Renal cortex interstitium (tissue), 15 donors: ENCODE data around the gene OR2AT4. TPM values are rescaled to one million over a fixed set of nuclear protein-coding genes. Genes with fewer than 3 reads are reported as not detected.

ENCODE experiments used
- DNase-seq, 11 donors: peaks; one replicate each; pipeline ENCODE4 v3.0.0-alpha.2; 2013; ENCODE audit warnings: low read depth in 9 of 11, low spot score in 4 of 11; ENCODE audit errors: extremely low read depth in 1 of 11
- long read RNA-seq, 16 experiments: transcript quantifications; one replicate each; lab custom pipeline, GENCODE V29; 2026
- polyA plus RNA-seq, 3 donors: library from polyadenylated mRNA; unstranded; fragments of 120-200 nt; gene quantifications; one replicate each; pipeline ENCODE4 v1.2.1, GENCODE V29; 2013; ENCODE audit not compliant: insufficient read length in 3 of 3

The OR2AT4 gene
- under 1 TPM; 0.03 to 0.05 (median 0.03) TPM for polyA plus RNA-seq
- long read RNA-seq, donor 1: 0 reads
- long read RNA-seq, donor 2: 0 reads
- long read RNA-seq, donor 3: 0 reads
- long read RNA-seq, donor 4: 0 reads
- long read RNA-seq, donor 5: 0 reads
- long read RNA-seq, donor 6: 0 reads
- long read RNA-seq, donor 7: 0 reads
- long read RNA-seq, donor 8: 0 reads
- long read RNA-seq, donor 9, partial matches to known transcripts: 0 of 2 reads
- long read RNA-seq, donor 9, other reads (novel, unspliced or antisense): 0 of 2 reads
- long read RNA-seq, donor 10: 0 reads
- long read RNA-seq, donor 11: 0 reads
- long read RNA-seq, donor 12: 0 reads
- long read RNA-seq, donor 13: 0 reads
- long read RNA-seq, donor 14: 0 reads
- long read RNA-seq, donor 15: 0 reads
- long read RNA-seq, donor 16: 0 reads

DNA sequence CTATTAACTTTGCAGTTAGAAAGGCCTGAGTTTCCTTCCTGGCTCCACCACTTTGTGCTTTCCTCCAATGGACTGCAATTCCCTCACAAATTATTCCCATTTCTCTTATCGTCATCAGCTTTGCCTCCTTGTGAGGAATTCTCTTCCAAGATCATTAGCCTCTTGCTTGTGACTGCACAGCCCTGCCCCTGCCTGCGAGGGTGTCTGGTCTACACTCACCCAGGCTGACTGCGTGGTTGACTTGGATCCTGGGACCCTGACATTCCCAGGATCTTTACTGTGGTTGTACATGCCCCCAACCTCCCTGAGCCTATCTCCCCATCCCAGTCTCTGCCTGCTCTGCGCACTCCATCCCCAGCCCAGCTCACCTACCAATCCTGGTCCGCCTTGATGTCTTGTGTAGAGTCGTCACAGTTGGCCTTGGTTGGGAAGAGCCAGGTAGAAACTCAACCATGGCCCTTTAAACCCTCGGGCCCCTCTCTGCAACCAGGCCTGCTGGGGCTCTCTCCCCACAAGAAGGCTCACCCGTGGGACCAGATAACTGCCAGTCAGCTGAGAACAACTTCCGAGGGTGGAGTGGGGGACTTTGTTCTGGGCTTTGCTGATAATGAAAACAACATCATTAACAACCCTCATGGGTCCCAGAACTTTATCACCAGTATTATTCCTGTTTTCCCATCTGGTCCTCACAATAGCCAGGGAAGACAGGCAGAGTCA lies at the start of gene OR2AT4:
Gene OR2AT4 (minus strand): TSS at position 421 of the 717 bp plus-strand sequence.
- DNase-seq: no peak

DNA sequence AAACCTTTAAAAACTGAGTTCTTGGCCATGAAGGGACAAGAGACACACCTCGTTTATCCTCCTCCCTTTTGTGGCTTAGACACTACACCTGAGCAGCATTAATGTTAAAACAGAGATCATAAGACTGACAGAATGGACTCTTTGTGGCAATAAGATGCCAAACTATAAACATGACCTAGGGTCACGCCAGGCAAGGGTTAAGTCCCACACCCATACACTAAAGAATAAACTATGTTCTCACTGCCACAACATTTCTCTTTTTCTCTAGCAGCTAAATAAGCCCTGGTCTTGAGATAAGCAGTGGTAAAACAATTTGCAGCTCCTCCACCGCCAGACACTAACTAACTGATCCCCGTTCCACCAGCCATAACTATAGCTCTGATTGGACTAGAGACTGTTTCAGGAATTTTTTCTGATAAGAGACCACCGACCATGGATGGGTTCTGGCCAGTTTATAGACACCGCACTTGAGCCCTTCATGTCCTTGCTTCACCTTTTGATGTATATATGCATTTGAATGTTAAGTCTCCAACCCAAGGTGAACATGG lies 49.4 kb upstream of the OR2AT4 start:
- no peak for DNase-seq

DNA sequence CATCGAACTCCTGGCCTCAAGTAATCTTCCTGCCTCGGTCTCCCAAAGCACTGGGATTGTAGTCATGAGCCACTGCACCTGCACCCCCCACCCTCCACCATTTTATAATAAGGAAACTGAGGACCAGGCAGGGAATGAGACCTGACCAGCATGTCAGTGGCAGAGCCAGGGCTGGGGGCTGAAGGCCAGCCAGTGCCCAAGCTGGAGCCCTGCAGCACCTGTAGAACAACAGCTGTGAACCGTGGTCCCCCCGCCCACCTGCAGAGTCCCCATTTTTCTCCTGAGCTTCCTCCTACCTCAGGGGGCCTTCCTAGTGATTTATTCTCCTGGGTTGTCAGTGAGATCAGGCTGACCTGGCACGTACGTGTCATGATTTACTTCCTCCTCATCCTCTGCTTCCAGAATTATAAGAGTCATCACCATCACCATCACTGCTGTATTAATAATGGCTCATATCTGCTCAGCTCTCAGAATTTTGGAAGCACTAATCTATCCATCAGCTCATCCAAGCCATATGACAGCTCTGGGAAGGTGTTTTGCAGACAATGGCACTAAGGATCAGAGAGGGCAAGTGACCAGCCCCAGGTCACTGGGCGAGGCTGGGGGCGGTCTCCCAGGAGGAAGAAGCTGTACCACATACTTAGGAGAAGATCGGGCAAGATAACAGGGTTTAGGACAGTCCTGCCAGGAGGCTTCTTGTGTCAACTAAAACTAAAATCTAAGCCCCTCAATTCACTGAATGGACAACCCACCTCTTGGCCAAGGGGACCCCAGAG lies 48.7 kb upstream of the OR2AT4 start:
- DNase-seq: no peak

DNA sequence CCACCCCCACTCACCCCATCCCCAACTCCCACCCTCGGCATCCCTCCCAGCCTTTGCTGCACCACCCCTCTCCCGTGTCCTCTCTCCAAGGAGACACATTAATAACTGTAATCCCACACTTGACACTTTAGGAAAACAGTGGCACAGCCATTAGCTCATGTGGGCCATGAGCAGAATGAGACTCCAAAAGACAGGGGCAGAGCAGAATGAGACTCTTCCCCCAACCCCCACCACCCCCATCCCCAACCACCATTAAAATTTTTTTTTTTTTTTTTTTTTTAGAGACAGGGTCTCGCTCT lies 48.0 kb upstream of the OR2AT4 start:
- DNase-seq: no peak

DNA sequence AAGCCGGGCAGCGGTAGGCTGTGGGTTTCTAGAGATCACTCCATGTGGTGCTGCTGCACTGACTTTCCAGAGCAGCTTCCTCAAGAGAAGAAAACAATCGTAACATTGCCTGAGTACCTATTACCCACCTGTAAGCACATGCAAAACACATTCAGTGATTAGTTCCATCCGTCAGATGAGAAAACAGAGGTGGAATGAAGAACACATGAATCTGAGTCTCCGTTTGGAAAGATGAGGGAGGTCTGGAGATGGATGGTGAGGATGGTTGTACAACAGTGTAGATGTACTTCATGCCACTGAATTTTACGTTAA lies 46.7 kb upstream of the OR2AT4 start:
- no peak for DNase-seq

DNA sequence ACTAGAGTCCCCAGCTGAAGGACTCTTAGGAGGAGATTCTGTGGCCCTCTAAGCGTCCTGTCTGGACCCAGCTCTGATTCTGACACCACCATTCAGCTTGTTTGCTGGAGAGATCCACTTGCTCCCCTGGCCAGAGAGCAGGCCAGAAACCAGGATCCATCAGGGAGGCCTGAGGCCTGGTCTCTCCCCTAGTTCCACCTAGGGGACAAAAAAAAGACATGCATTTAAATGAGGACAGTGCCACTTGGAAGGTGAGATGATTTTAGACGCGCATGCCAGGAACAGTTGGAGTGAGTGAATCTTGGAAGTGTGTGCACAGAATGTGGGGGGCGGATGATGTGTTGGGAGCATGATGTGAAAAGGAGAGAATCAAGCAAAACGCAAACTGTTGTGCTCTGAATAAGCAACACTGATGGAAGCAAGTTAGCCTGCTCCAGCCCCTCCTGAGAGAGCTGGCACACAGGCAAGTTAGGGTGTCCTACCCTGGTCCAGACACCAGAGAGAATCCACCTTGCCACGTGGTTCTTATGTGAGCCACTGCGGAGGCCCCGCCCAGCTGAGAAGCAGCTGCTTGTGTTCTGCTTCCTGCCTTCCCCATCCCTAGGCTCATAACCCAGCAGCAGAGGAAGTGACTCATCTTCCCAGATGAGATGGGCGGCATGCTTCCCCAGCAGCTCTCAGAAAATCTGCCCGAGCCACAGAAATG lies 46.2 kb upstream of the OR2AT4 start:
- peak in 1 of 11 donors; percentile 25 for DNase-seq

DNA sequence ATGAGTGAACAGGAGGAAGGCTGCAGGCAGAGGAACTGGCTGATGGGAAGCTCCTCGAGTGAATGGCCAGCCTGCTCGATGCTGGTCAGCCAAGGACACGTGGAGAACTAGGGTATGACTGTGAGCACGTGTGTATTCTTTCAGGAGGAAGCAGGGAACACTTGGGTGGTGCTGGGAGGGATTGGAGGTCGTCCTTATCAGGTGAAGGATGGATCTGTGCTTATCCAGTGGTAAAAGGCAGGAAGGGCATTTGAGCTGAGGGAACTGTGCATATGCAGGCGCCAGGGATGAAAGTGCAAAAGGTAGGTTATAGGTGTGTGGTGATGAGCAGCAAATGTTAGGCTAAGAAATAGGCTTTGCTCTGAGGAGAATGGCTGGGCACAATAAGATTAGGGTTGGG lies 44.5 kb upstream of the OR2AT4 start:
- no peak for DNase-seq

DNA sequence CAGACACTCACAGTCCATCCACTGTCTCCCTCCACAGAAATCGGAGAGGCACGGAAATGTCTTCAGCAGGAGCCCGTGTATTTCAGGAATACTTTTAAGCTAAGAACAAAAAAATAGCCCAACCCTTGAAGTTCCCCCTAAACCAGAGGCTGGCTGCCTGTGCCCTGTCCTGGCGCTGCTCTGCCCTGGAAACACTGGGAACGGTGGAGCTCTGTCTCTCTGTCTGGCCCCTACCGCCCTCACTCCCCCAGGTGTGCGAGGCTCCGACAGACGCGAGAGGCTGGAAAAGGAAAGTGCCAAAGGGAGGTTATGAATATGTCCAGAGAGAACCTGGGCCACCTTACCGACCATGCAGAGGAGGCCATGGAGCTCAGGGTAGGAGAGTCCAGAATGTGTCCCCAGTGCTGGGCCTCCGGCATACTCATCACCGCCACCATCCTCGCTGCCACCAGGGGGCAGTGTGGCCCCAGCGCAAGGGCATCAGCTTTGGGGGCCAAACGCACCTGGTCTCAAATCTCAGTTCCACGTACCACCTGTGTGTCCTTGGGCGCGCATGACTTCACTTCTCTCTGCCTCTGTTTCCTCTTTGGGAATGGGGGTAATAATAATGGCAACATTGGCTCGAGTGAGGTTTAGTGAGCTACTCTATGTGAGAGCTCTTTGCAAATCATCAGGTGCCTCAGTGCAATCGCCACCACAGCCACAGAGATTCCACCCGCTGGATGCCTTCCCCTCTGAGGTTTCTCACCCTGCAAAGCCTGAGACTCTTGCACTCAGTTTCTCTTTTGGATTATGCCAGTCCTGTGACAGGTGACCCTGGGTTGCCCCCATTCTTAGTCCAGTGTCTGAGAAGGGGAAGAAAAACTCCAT lies 43.8 kb upstream of the OR2AT4 start:
- DNase-seq: peak in 1 of 11 donors; percentile 40

DNA sequence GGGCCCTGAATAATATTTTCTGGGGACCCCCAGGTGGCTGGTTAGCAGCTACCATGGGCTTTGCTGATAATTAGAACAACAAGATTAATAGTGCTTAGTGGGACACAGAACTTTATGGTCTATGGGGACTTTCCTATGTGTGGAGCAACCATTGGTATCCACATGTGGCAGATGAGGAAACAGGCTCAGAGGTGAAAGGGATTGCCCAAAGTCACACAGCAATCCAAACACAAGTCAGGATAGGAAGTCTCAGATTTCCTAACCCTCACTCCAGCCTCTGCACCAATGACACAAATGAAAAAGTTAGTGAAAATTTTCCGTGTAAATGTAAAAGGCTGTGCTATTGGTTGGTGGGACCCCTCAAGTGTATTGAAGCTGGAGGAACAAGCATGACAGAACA lies 39.0 kb upstream of the OR2AT4 start:
- no peak for DNase-seq

DNA sequence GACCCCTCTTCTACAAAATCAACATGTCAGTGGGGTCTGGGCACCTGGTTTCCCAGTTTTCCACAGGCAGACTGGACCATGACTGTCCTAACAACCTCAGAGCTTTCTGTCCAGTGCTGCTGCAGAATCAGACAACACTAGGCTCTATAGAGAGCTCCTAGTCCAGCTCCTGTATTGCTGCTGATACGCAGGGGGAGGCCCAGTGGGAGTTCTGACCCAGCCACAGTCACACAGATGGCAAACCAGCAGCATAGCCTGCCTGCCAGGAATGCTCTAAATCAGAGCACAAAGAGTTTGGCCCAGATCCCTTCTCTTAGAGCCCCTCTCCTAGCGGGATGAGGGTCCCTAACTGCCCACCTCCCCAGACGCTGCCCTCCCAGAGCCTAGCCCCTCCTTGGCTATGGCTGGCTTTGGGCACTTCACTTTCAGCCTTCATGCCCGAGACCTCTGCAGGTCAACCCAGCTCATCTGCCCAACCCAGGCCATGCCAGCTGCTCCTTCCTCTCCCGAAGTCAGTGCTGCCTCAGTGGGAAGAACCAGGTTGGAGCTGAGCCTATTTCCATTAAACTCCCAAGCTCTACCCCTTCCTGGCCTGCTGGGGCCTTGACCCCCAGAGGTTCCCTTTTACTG lies 38.5 kb upstream of the OR2AT4 start:
- no peak for DNase-seq

DNA sequence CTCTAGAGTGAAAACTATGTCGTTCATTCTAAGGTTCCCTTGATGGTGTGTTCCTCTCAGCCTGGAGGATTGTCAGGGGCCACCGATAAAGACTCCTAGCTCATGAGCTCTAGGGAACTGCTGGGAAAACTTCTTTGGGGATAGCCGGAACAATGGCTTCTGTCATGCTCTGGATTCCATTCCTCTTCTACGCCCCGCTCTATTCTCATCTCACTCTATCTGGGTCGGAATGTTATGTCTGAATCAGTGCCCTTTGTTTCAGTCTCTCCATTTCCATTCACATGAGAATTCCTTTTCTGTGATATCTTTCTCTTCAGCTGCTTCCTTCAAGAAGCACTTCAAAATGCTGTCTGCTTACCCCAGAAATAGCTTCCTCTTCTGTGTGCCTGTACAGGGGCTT lies 37.3 kb upstream of the OR2AT4 start:
- no peak for DNase-seq

DNA sequence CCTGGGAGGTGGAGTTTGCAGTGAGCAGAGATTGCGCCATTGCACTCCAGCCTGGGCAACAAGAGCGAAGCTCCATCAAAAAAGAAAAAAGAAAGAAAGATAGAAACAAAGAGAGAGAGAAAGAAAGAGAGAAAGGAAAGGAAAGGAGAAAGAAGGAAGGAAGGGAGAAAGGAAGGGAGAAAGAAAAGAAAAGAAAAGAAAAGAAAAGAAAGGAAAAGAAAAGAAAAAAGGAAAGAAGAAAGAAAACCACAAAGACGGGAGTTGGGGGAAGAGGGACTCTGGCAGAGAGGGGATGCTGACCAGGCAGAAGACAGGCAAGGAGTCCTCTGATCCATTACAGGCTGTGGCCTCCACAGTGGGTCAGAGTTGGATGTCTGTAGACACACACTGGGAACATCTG lies 35.4 kb upstream of the OR2AT4 start:
- DNase-seq: no peak

DNA sequence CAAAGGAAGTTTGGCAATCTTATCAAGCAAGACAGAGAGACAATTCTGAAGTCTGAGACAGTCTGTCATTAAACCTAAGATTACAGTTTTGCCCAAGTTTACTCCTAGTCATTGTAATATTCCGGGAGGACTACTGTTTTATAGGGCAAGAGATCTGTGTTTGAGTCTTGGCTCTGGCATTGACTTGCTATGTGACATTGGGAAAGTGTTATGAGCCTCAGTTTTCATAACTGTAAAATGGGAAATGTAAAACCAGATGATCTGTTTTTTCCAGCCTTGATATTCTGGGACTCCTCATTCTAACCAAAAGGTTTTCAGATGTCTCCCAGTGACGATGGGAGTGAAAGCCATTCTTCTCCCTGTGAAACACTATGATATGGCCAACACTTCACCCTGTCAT lies 29.9 kb upstream of the OR2AT4 start:
- DNase-seq: no peak

DNA sequence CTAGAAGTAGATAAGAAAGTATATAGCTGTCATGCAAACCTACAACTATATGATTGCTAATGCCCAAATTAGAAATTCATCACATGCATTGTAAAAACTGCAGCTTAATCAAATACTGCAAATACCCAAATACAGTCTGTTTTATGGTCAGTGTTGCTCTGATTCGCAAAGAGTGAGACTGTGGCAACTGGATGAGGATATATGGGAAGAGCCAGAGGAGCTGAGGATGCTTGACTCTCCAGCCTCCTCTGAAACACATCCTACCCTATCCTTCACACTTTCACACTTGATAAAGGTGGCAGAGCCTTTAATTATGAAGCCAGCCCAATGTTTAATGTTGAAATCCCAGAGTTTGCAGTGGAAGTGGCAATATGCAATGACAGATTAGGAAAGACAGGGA lies 21.9 kb upstream of the OR2AT4 start:
- DNase-seq: no peak

DNA sequence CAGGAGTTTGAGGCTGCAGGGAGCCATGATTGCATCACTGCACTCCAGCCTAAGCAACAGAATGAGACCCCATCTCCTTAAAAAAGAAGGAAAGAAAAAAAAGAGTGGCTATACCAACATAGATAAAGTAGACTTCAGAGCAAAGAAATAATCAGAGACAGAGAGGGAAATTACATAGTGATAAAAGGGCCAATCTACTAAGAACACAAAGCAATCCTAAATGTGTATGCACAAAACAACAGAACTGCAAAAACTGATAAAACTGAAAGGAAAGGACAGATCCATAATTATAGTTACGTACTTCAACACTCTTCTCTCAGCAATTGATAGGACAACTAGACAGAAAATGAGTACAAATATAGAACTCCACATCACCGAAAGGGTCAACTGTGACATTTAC lies 17.8 kb upstream of the OR2AT4 start:
- DNase-seq: no peak

DNA sequence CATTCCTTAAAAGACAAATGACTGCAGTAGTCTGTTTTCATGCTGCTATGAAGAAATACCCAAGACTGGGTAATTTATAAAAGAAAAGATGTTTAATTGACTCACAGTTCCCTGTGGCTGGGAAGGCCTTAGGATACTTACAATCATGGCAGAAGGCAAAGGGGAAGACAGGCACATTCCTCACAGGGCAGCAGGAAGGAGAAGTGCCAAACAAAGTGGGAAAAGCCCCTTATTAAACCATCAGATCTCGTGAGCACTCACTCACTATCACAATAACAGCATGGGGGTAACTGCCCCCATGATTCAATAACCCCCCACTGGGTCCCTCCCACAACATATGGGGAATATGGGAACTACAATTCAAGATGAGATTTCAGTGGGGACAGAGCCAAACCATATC lies 16.4 kb upstream of the OR2AT4 start:
- DNase-seq: no peak

DNA sequence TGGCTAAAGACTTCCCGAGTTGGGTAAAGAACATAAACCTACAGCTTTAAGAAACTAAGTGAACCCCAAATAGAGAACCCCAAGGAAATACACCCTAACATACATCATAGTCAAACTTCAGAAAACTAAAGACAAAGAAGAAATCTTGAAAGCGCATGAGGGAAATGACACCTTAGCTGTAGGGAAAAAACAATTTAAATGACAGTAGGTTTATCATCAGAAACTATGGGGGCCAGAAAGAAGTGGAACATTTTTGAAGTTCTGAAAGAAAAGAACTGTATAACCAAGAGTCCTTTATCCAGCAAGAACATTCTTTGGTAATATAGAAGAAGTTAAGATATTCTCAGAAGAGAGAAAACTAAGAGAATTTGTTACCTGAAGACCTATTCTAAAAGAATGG lies 15.5 kb upstream of the OR2AT4 start:
- no peak for DNase-seq

DNA sequence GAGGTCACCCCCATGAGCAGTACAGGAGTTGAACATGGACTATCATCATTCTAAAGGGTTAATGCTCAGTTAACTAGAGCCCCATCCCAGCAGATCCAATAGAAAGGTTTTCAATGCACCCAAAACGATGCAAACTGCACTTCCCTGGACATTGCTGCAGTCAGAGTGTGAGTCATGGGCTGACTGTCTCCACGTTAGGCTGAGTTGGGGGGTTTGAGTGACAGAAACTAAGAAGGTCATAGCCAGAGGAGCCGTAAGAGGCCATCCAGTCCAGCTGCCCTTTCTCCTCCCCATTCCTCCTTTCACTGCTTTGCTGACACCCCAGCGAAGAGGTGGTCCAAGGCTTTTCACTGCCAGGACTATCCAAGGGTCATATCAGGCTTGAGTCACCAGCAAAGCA lies 10.5 kb upstream of the OR2AT4 start:
- no peak for DNase-seq
